HepG2 (cell line): ENCODE measurements around the gene IQCH. TPM values are rescaled to one million over a fixed set of nuclear protein-coding genes. Genes with fewer than 3 reads are reported as not detected.

Experiments used
- CHD2 ChIP-seq: IDR thresholded peaks from 2 replicates; pipeline ENCODE4 v1.6.1; 2011; ENCODE audit warnings: low read depth, low read length, improper control_type of control experiment
- DNMT3B ChIP-seq: conservative IDR thresholded peaks from 2 replicates; pipeline ENCODE4 v1.6.1; 2016; ENCODE audit warnings: missing biosample characterization, control low read depth
- FOXO1 ChIP-seq: sonication (generic); formaldehyde crosslinking; IDR thresholded peaks from 2 replicates; pipeline ENCODE4 v1.4.0; 2020; ENCODE audit warnings: missing genetic modification reagents
- MYPOP ChIP-seq: sonication (generic); formaldehyde crosslinking; IDR thresholded peaks from 2 replicates; pipeline ENCODE4 v1.8.1; 2023; ENCODE audit warnings: mild to moderate bottlenecking, moderate library complexity, missing genetic modification reagents
- STAG1 ChIP-seq: sonication (generic); formaldehyde crosslinking; IDR thresholded peaks from 2 replicates; pipeline ENCODE4 v1.4.0; 2020; ENCODE audit warnings: missing genetic modification reagents
- THYN1 ChIP-seq: sonication (generic); formaldehyde crosslinking; IDR thresholded peaks from 2 replicates; pipeline ENCODE4 v1.8.1; 2023; ENCODE audit warnings: low read depth, mild to moderate bottlenecking, moderate library complexity, missing genetic modification reagents, borderline replicate concordance
- UBTF ChIP-seq: sonication (generic); formaldehyde crosslinking; IDR thresholded peaks from 2 replicates; pipeline ENCODE4 v1.4.0; 2020; ENCODE audit warnings: mild to moderate bottlenecking, missing genetic modification reagents
- ZGPAT ChIP-seq: IDR thresholded peaks from 2 replicates; pipeline ENCODE4 v1.6.1; 2016; ENCODE audit warnings: mild to moderate bottlenecking
- ZNF350 ChIP-seq: sonication (generic); formaldehyde crosslinking; IDR thresholded peaks from 2 replicates; pipeline ENCODE4 v1.4.0; 2020; ENCODE audit warnings: mild to moderate bottlenecking, low read depth, missing genetic modification reagents, borderline replicate concordance
- ZNF609 ChIP-seq: sonication (generic); formaldehyde crosslinking; IDR thresholded peaks from 2 replicates; pipeline ENCODE4 v1.4.0; 2020; ENCODE audit warnings: mild to moderate bottlenecking, missing genetic modification reagents, borderline replicate concordance
- ZSCAN25 ChIP-seq: sonication (generic); formaldehyde crosslinking; IDR thresholded peaks from 2 replicates; pipeline ENCODE4 v1.8.0; 2022; ENCODE audit warnings: mild to moderate bottlenecking, missing genetic modification reagents
- polyA plus RNA-seq, 8 experiments: library from polyadenylated mRNA; depleted of rRNA in 3 of 8; stranded (reverse) in 7 of 8; unstranded in 1 of 8; fragments of >200 nt; fragmentation: Illumina TruSeq in 4 of 8; extraction: Trizol in 4 of 8; gene quantifications; 2 replicates each; pipeline versions ENCODE4 v1.2.1 to v1.2.3, GENCODE V29; 2011 to 2016; ENCODE audit warnings: low read depth in 4 of 8, missing spikeins in 1 of 8, mixed read lengths in 1 of 8; ENCODE audit not compliant: insufficient read depth in 1 of 8
- total RNA-seq, 5 experiments: library from RNA; depleted of rRNA; stranded (reverse); fragments of >200 nt; fragmentation: Illumina TruSeq; extraction: Trizol; gene quantifications; 2 replicates each; pipeline ENCODE4 v1.2.3, GENCODE V29; 2016; ENCODE audit warnings: low read depth in 1 of 5
- TF ChIP-seq, protein P1 (sequence below): sonication (generic); formaldehyde crosslinking; IDR thresholded peaks from 2 replicates; pipeline ENCODE4 v1.5.1; 2020; ENCODE audit warnings: missing genetic modification reagents, mild to moderate bottlenecking, borderline replicate concordance

Gene IQCH
- total and polyA plus RNA-seq, 2 of the 13 experiments (the other 11 are each of a cell fraction or from before 2014, with no cell fraction given) = 0.16 to 0.55 TPM

DNA sequence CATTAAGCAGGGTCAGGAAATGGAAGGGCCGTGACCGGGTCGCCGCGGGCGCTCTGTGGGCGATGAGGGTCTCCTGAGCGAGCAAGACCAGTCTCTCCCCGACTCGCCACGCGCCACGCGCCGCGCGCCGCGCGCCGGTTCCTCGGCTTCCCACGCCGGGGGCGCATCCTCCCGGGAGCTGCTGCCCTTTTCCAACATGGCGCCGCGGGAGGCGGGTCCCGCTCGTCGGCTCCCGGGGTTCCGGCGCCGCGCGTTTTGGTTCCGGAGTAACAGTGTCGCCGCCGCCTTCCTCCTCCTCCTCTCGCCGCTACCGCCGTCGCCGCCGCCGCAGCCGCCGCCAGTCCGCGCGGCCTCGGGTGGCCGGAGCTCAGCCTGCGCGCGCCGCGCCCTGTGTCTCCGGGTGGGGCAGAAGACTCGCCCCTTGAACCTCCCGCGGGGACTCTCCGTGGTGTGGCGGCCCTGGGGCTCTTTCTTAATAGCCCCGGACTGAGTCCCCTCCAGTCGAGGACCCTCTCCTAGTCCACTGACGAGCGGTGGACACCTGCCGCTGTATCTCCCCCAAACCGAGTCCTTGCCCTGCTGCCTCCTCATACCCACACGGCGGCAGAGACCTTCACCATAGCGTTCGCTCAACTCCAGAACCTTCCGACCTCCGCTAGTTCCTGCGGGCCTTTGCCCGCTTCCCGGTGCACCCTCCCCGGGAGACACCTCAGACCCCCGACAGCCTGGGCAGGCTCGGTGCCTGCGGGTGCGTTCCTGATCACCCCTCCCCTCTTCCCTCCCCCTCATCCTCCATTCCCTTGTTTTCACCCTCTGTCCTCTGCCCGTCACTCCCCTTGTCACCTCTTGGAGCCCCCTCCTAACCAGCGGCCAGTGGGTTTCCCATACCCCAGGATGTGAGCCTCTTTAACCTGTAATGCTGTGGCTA is 288.1 kb downstream of the IQCH start, which contains the start of gene MAP2K5 (continued):
- 0 out of 2 replicates have a peak, but pooled peaks have one; percentile 1 for TF ChIP-seq ZNF609 (CRISPR knock-in tag)
- TF ChIP-seq CHD2 = no peak
- TF ChIP-seq DNMT3B (CRISPR knock-in tag) = no peak
- TF ChIP-seq STAG1 (CRISPR knock-in tag) = 0 out of 2 replicates have a peak, but pooled peaks have one; percentile 5
- TF ChIP-seq UBTF (CRISPR knock-in tag) = peak; percentile 77
- TF ChIP-seq ZNF350 (CRISPR knock-in tag) = no peak
- no peak for TF ChIP-seq MYPOP (CRISPR knock-in tag)
- TF ChIP-seq, protein P1, sequence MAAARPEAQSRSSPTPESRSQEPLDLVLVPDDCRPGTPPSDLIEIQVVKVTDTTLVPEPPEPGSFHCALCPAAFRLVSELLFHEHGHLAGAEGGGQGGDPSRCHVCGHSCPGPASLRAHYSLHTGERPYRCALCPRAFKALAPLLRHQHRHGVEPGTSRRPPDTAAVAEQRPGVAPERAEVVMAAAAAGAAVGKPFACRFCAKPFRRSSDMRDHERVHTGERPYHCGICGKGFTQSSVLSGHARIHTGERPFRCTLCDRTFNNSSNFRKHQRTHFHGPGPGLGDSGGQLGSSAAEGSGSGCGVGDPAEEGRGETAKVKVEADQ = peak; percentile 62; the same call in 1 of the 2 replicates
- TF ChIP-seq ZSCAN25 (CRISPR knock-in tag) = no peak
- TF ChIP-seq FOXO1 (CRISPR knock-in tag) = no peak
- TF ChIP-seq ZGPAT = peak; percentile 71; the same call in 1 of the 2 replicates
- no peak for TF ChIP-seq THYN1 (CRISPR knock-in tag)
